Heart left ventricle (tissue), 16 donors: ENCODE results near the gene RNF224. TPM values are rescaled to one million over a fixed set of nuclear protein-coding genes. Genes with fewer than 3 reads are reported as not detected.
A peak's percentile ranks its signal among the peaks of the same experiment; 100 is the strongest.

Experiments used
- ATAC-seq, 4 donors: fragments of 200-7000 bp; cut with Tn5 transposase; one replicate each; pipeline ENCODE4 v1.9.1; 2020 to 2022; ENCODE audit warnings: moderate library complexity in 4 of 4, mild to moderate bottlenecking in 3 of 4, moderate number of reproducible peaks in 1 of 4
- DNase-seq, 5 donors: peaks; one replicate each; pipeline ENCODE4 v3.0.0-alpha.2; 2020
- H3K27ac ChIP-seq, 12 donors: fragments of 200-600 bp; sonication (generic) in 4 of 12; one replicate each; pipeline versions ENCODE4 v1.5.0 to v1.8.0; 2016 to 2022; ENCODE audit warnings: mild to moderate bottlenecking in 2 of 12
- H3K27me3 ChIP-seq, 9 donors: fragments of 200-600 bp; sonication (generic) in 2 of 9; one replicate each; pipeline versions ENCODE4 v1.5.1 to v1.8.0; 2016 to 2022; ENCODE audit warnings: mild to moderate bottlenecking in 3 of 9
- H3K36me3 ChIP-seq, 9 donors: fragments of 200-600 bp; sonication (generic) in 2 of 9; one replicate each; pipeline versions ENCODE4 v1.5.0 to v1.8.0; 2018 to 2022; ENCODE audit warnings: mild to moderate bottlenecking in 2 of 9
- H3K4me1 ChIP-seq, 12 donors: fragments of 200-600 bp; sonication (generic) in 4 of 12; one replicate each; pipeline versions ENCODE4 v1.5.0 to v1.8.0; 2016 to 2022; ENCODE audit warnings: mild to moderate bottlenecking in 3 of 12
- H3K4me3 ChIP-seq, 12 donors: fragments of 200-600 bp; sonication (generic) in 4 of 12; one replicate each; pipeline versions ENCODE4 v1.5.0 to v1.8.0; 2017 to 2022; ENCODE audit warnings: mild to moderate bottlenecking in 9 of 12, moderate library complexity in 4 of 12
- H3K9me3 ChIP-seq, 12 donors: fragments of 200-600 bp; sonication (generic) in 4 of 12; one replicate each; pipeline versions ENCODE4 v1.5.0 to v1.8.0; 2016 to 2022; ENCODE audit warnings: mild to moderate bottlenecking in 1 of 12
- POLR2A ChIP-seq, 2 donors: fragments of 450-650 bp; IDR thresholded peaks; one replicate each; pipeline ENCODE4 v1.6.1; 2017; ENCODE audit warnings: antibody characterized with exemption in 2 of 2, mild to moderate bottlenecking in 2 of 2, moderate library complexity in 2 of 2
- WGBS, 4 donors: extraction: QIAGEN DNeasy Blood & Tissue Kit in 2 of 4; methylation state at CpG; one replicate each; pipeline versions ENCODE4 v1.1.5 to v1.1.7; 2013 to 2018; 5-methylcytosine and 5-hydroxymethylcytosine counted together
- intact Hi-C, 10 donors: fragments of 100-400 bp; cut with DNase I; formaldehyde crosslinking; loops; one replicate each; pipeline versions ENCODE4 v1.11.1 to v1.14.2; 2022
- polyA plus RNA-seq, 2 donors: library from polyadenylated mRNA; stranded (reverse); fragments of 200-250 nt; gene quantifications; one replicate each; pipeline ENCODE4 v1.2.3, GENCODE V29; 2013
- total RNA-seq, 9 donors: library from RNA; depleted of rRNA in 2 of 9; stranded (reverse); fragments of >200 nt in 2 of 9; fragmentation: NEBNext Ultra II Directional in 3 of 9; extraction: Animal tissue kit (Norgen Biotek cat#: 25700) in 3 of 9; gene quantifications; one replicate each; pipeline versions ENCODE4 v1.1.0 to v1.2.4, GENCODE V29; 2016 to 2023
- TF ChIP-seq, protein P1 (sequence below), 12 donors: fragments of 200-600 bp; sonication (generic) in 4 of 12; IDR thresholded peaks; one replicate each; pipeline versions ENCODE4 v1.5.0 to v1.8.0; 2018 to 2022; ENCODE audit warnings: antibody characterized with exemption in 12 of 12, mild to moderate bottlenecking in 5 of 12
- donor health status: ischemic (EF 13 %, LVEDD 7.1; RV severe dilation, severe dysfunction).
- donor health status: healthy with polysubstance abuse.
- donor health status: DM: no; HTN: yes; CAD: no.
- donor health status: DM: no; HTN: no; CAD: no.
- donor health status: ischemic (EF 25% LVEDD 6.9; RV normal size, moderate dysfunction).
- donor health status: ischemic (EF 25% LVEDD 5.7; RV mildly dilated, moderate dysfunction).
- donor health status: healthy.
- donor health status: DM: yes; HTN: yes; CAD: no.
- donor health status: ischemic (EF 35%, LVEDD 5.7; RV mildly dilated, moderate dysfunction).
- donor health status: nonischemic (EF 11% LVEDD 7.7; RV severe dilation, severe dysfunction).
- donor health status: DM: yes; HTN: yes; CAD: no.
- donor health status: PGD.
- donor health status: ischemic (EF 29% LVEDD 5.4; RV normal size, mild dysfunction).
- donor health status: nonischemic (EF 23%, LVEDD 6.1; RV moderate dilation, normal function).

The RNF224 gene
- total and polyA plus RNA-seq, 11 donors = not detected

DNA sequence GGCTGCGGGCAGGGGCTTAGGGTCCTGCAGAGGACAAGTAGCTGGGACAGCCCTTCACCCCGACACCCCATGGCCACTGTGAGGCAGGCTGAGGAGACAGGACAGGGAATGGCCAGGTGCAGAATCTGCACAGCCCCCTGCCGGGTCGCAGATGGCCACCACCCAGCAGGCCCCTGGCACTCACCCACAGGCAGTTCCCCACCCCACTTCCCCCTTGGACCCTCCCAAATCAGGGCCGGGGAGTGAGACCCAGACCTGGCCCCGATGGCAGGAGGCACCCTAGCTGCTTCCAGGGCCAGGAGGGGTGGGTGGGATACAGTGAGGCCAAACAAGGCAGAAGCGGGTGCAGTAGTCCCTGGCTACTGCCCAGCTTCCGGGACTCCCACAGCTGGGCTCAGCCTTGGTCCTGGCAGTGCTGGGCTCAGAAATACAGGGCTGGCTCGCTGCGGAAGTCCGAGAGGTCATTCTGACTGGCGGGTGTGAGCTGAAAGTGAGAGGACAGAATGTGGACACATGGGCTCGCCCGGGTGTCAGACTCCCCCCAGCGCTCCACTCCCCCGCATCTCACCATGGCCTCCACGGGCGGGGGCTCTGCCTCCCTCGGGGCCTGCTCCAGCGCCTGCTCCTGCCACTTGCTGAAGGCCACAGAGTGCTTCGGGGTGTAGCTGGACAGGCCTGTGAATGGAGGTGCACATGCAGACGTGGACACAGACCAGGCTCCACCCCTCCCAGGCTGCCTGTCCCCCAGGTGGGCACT is 35.4 kb upstream of the RNF224 start:
- no peak for TF ChIP-seq POLR2A (IDR thresholded peaks at IDR 0.05)
- TF ChIP-seq, protein P1, sequence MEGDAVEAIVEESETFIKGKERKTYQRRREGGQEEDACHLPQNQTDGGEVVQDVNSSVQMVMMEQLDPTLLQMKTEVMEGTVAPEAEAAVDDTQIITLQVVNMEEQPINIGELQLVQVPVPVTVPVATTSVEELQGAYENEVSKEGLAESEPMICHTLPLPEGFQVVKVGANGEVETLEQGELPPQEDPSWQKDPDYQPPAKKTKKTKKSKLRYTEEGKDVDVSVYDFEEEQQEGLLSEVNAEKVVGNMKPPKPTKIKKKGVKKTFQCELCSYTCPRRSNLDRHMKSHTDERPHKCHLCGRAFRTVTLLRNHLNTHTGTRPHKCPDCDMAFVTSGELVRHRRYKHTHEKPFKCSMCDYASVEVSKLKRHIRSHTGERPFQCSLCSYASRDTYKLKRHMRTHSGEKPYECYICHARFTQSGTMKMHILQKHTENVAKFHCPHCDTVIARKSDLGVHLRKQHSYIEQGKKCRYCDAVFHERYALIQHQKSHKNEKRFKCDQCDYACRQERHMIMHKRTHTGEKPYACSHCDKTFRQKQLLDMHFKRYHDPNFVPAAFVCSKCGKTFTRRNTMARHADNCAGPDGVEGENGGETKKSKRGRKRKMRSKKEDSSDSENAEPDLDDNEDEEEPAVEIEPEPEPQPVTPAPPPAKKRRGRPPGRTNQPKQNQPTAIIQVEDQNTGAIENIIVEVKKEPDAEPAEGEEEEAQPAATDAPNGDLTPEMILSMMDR (IDR thresholded peaks at IDR 0.05) = no peak
- ATAC-seq (no peak), DNase-seq (no peak)
- Histone ChIP-seq H3K4me3 (no peak overlapping the region), H3K4me1 (peaks cover 18 to 84% (median 59%) of the 10 kb centered on the region in 12 donors), H3K36me3 (peaks cover 0 to 35% (median 24%) of the 10 kb centered on the region in 9 donors), H3K27me3 (no peaks in the 10 kb centered on the region), H3K27ac (peak overlapping the region in 1 of 12 donors; percentile 98), H3K9me3 (no peaks in the 10 kb centered on the region)
- WGBS, 4 donors = 82 to 86% (median 84%) methylated on average over 18 to 22 of the region's 22 CpGs
- intact Hi-C loops = loop anchor here in 1 of 10 donors (5.0 kb wide), 1 partner anchor 35 kb away; the partner anchor contains the start of genes CYSRT1 and RNF224

DNA sequence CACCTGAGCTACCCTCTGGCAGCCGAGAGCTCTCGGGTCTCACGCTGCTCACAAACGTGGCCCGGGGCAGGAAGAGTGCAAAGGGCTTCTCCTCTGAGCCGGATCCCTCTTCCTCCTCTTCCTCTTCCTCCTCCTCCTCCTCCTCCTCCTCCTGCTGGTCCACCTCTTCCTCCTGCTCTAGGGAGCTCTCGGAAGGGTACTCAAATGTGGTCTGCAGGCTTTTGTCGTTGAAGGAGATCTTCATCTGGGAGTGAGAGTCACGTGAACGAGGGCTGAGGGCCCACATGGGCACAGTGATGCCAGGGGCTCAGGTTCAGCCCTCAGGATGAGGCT is 34.9 kb upstream of the RNF224 start:
- TF ChIP-seq, protein P1 (IDR thresholded peaks at IDR 0.05) = no peak
- TF ChIP-seq POLR2A (IDR thresholded peaks at IDR 0.05) = no peak
- peaks cover 0 to 30% (median 24%) of the 10 kb centered on the region in 9 donors for H3K36me3 ChIP-seq
- peaks cover 15 to 84% (median 57%) of the 10 kb centered on the region in 12 donors for H3K4me1 ChIP-seq
- DNase-seq (no peak), ATAC-seq (no peak)
- H3K9me3 ChIP-seq = no peaks in the 10 kb centered on the region
- H3K27me3 ChIP-seq = no peaks in the 10 kb centered on the region
- H3K4me3 ChIP-seq = no peak overlapping the region
- H3K27ac ChIP-seq = no peak overlapping the region
- intact Hi-C loops = loop anchor here in 1 of 10 donors (5.0 kb wide), 1 partner anchor 35 kb away; the partner anchor contains the start of genes CYSRT1 and RNF224
- 76 to 87% (median 81%) methylated on average over 8 to 10 of the region's 10 CpGs for WGBS, 4 donors

DNA sequence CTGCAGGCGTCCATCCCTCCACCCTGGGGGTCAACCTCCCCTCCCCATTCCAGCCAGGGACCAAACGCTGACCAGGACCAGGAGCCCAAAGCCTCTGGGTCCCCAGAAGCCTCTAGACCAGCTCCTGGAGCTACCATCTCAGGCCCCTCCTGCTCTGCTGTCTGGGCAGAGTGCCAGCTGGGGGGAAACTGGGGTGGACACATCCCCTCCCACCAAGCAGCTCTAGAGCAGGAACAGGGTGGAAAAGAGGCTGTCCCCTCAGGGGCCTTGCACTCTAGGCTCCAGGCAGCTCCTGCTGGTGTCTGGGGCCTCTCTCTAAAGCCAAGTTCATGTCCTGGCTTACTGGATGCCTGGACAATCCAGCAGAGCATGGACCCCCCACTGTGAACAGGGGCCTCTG is 34.4 kb upstream of the RNF224 start:
- H3K36me3 ChIP-seq = peaks cover 0 to 30% (median 24%) of the 10 kb centered on the region in 9 donors
- H3K9me3 ChIP-seq = no peaks in the 10 kb centered on the region
- ATAC-seq = no peak
- DNase-seq = no peak
- peak overlapping the region in 1 of 12 donors; percentile 89 for H3K27ac ChIP-seq
- no peaks in the 10 kb centered on the region for H3K27me3 ChIP-seq
- no peak for TF ChIP-seq POLR2A (IDR thresholded peaks at IDR 0.05)
- TF ChIP-seq, protein P1 (IDR thresholded peaks at IDR 0.05) = no peak
- H3K4me1 ChIP-seq = peaks cover 11 to 84% (median 57%) of the 10 kb centered on the region in 12 donors
- intact Hi-C loops = loop anchor here in 1 of 10 donors (5.0 kb wide), 1 partner anchor 34 kb away; the partner anchor contains the start of genes CYSRT1 and RNF224
- H3K4me3 ChIP-seq = no peak overlapping the region
- 86 to 91% (median 87%) methylated on average over 2 of the region's 2 CpGs; no CpG with 5 or more reads in 1 of the 4 donors for WGBS, 4 donors

DNA sequence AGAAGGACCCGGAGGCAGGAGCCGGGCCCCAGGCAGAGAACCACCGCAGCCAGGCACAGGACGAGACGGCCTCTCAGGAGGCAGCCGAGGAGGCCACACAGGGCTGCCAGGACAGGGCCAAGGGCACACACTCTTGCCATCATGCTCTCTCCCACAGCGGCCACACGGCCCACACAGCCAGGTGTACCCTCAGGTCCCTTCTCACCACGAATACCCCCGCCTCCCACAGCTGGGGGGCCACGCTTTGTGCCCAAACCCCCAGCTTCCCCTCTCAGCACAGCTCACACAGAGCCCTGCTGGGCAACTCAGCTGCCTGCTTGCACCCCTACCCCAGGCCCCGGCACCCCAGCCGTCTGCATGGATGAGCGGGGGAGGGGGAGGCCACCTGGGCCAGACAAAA is 33.5 kb upstream of the RNF224 start:
- no peak for TF ChIP-seq POLR2A (IDR thresholded peaks at IDR 0.05)
- TF ChIP-seq, protein P1 (IDR thresholded peaks at IDR 0.05) = no peak
- H3K27ac ChIP-seq = peak overlapping the region; percentile 26 to 89 (median 66)
- ATAC-seq = no peak
- intact Hi-C loops = loop anchor here in 1 of 10 donors (5.0 kb wide), 1 partner anchor 34 kb away; the partner anchor contains the start of genes CYSRT1 and RNF224
- no peaks in the 10 kb centered on the region for H3K27me3 ChIP-seq
- H3K4me3 ChIP-seq = peak overlapping the region in 2 of 12 donors; percentile 33 to 37
- H3K9me3 ChIP-seq = no peaks in the 10 kb centered on the region
- WGBS, 4 donors = 81 to 90% (median 84%) methylated on average over 10 to 14 of the region's 14 CpGs
- H3K4me1 ChIP-seq = peaks cover 11 to 90% (median 63%) of the 10 kb centered on the region in 12 donors
- no peak for DNase-seq
- peaks cover 0 to 30% (median 24%) of the 10 kb centered on the region in 9 donors for H3K36me3 ChIP-seq
